ENCODE measurements around the gene NPW. TPM values are rescaled to one million over a fixed set of nuclear protein-coding genes. Genes with fewer than 3 reads are reported as not detected.

The NPW gene
- polyA plus RNA-seq, 1 donor: 3.8 TPM

- no peak for DNase-seq
These were observed 28.5 kb downstream of the NPW start for GRCh38 chr16:2048116-2048543.

- DNase-seq: no peak
These were observed 33.6 kb downstream of the NPW start for GRCh38 chr16:2053211-2053610.

GRCh38 chr16:2053897-2054296, 34.3 kb downstream of the NPW start:
- DNase-seq: no peak

- no peak for DNase-seq
These were observed 35.1 kb downstream of the NPW start for GRCh38 chr16:2054543-2055245.

GRCh38 chr16:2056077-2056476, 36.5 kb downstream of the NPW start:
- no peak for DNase-seq

- no peak for DNase-seq
These were observed 37.3 kb downstream of the NPW start for GRCh38 chr16:2056681-2057407.

- DNase-seq: no peak
These were observed 37.9 kb downstream of the NPW start for GRCh38 chr16:2057438-2057837.

- no peak for DNase-seq
These were observed 38.8 kb downstream of the NPW start for GRCh38 chr16:2058420-2058819.

- no peak for DNase-seq
These were observed 39.3 kb downstream of the NPW start for GRCh38 chr16:2058872-2059271.

GRCh38 chr16:2060346-2060745, 40.8 kb downstream of the NPW start:
- no peak for DNase-seq

GRCh38 chr16:2061023-2061422, 41.4 kb downstream of the NPW start:
- DNase-seq: no peak

GRCh38 chr16:2061526-2061925, 41.9 kb downstream of the NPW start:
- DNase-seq: no peak

- no peak for DNase-seq
These were observed 43.2 kb downstream of the NPW start for GRCh38 chr16:2062801-2063200.

- DNase-seq: no peak
These were observed 44.3 kb downstream of the NPW start for GRCh38 chr16:2063861-2064260.

- no peak for DNase-seq
These were observed 44.9 kb downstream of the NPW start for GRCh38 chr16:2064368-2064945.

- no peak for DNase-seq
These were observed 46.6 kb downstream of the NPW start for GRCh38 chr16:2066139-2066538.

Other genes starting within 250 kb of the NPW start
- gene NME3, start 248.2 kb upstream of the NPW start, polyA plus RNA-seq (ENCODE audit: insufficient read length): 18.0 TPM
- gene EME2, start 247.0 kb upstream of the NPW start, polyA plus RNA-seq (ENCODE audit: insufficient read length): 10.7 TPM
- 53.8 TPM for gene MRPS34, start 246.7 kb upstream of the NPW start, polyA plus RNA-seq (ENCODE audit: insufficient read length)
- gene SPSB3, start 237.2 kb upstream of the NPW start, polyA plus RNA-seq (ENCODE audit: insufficient read length): 32.8 TPM
- 33.6 TPM for gene NUBP2, start 236.8 kb upstream of the NPW start, polyA plus RNA-seq (ENCODE audit: insufficient read length)
- gene IGFALS, start 226.1 kb upstream of the NPW start, polyA plus RNA-seq (ENCODE audit: insufficient read length): 1.6 TPM
- gene HAGH, start 193.0 kb upstream of the NPW start, polyA plus RNA-seq (ENCODE audit: insufficient read length): 33.9 TPM
- 35.5 TPM for gene FAHD1, start 192.6 kb upstream of the NPW start, polyA plus RNA-seq (ENCODE audit: insufficient read length)
- 3.2 TPM for gene MEIOB, start 147.6 kb upstream of the NPW start, polyA plus RNA-seq (ENCODE audit: insufficient read length)
- 0.15 TPM for gene HS3ST6, start 101.4 kb upstream of the NPW start, polyA plus RNA-seq (ENCODE audit: insufficient read length)
- gene MSRB1, start 76.6 kb upstream of the NPW start, polyA plus RNA-seq (ENCODE audit: insufficient read length): 55.9 TPM
- 0.18 TPM for gene RPL3L, start 65.1 kb upstream of the NPW start, polyA plus RNA-seq (ENCODE audit: insufficient read length)
- 116 TPM for gene NDUFB10, start 60.2 kb upstream of the NPW start, polyA plus RNA-seq (ENCODE audit: insufficient read length)
- gene RPS2, start 55.0 kb upstream of the NPW start, polyA plus RNA-seq (ENCODE audit: insufficient read length): 1,628 TPM
- gene RNF151, start 52.9 kb upstream of the NPW start, polyA plus RNA-seq (ENCODE audit: insufficient read length): not detected
- 30.3 TPM for gene TBL3, start 47.7 kb upstream of the NPW start, polyA plus RNA-seq (ENCODE audit: insufficient read length)
- 0.78 TPM for gene NOXO1, start 38.3 kb upstream of the NPW start, polyA plus RNA-seq (ENCODE audit: insufficient read length)
- 23.1 TPM for gene GFER, start 35.6 kb upstream of the NPW start, polyA plus RNA-seq (ENCODE audit: insufficient read length)
- gene SYNGR3, start 29.8 kb upstream of the NPW start, polyA plus RNA-seq (ENCODE audit: insufficient read length): 1.5 TPM
- gene ZNF598, start 10.0 kb upstream of the NPW start, polyA plus RNA-seq (ENCODE audit: insufficient read length): 15.8 TPM
- gene NHERF2, start 7.1 kb downstream of the NPW start, polyA plus RNA-seq (ENCODE audit: insufficient read length): 82.9 TPM
- gene NTHL1, start 28.0 kb downstream of the NPW start, polyA plus RNA-seq (ENCODE audit: insufficient read length): 14.7 TPM
- 165 TPM for gene TSC2, start 28.2 kb downstream of the NPW start, polyA plus RNA-seq (ENCODE audit: insufficient read length)
- 82.5 TPM for gene PKD1, start 116.1 kb downstream of the NPW start, polyA plus RNA-seq (ENCODE audit: insufficient read length)
- 2.1 TPM for gene RAB26, start 128.8 kb downstream of the NPW start, polyA plus RNA-seq (ENCODE audit: insufficient read length)
- 55.7 TPM for gene TRAF7, start 136.0 kb downstream of the NPW start, polyA plus RNA-seq (ENCODE audit: insufficient read length)
- 1.5 TPM for gene CASKIN1, start 176.8 kb downstream of the NPW start, polyA plus RNA-seq (ENCODE audit: insufficient read length)
- 39.7 TPM for gene MLST8, start 185.7 kb downstream of the NPW start, polyA plus RNA-seq (ENCODE audit: insufficient read length)
- 6.7 TPM for gene BRICD5, start 191.1 kb downstream of the NPW start, polyA plus RNA-seq (ENCODE audit: insufficient read length)
- 16.8 TPM for gene PGP, start 195.1 kb downstream of the NPW start, polyA plus RNA-seq (ENCODE audit: insufficient read length)
- gene E4F1, start 203.8 kb downstream of the NPW start, polyA plus RNA-seq (ENCODE audit: insufficient read length): 14.7 TPM
- 0.93 TPM for gene DNASE1L2, start 216.7 kb downstream of the NPW start, polyA plus RNA-seq (ENCODE audit: insufficient read length)
- gene ECI1, start 231.8 kb downstream of the NPW start, polyA plus RNA-seq (ENCODE audit: insufficient read length): 55.2 TPM
- gene RNPS1, start 248.3 kb downstream of the NPW start, polyA plus RNA-seq (ENCODE audit: insufficient read length): 207 TPM